Measurements from ENCODE around the gene ATP8B4. TPM values are rescaled to one million over a fixed set of nuclear protein-coding genes. Genes with fewer than 3 reads are reported as not detected.

Gene ATP8B4
- total and polyA plus RNA-seq, 2 of the 8 experiments (the other 6 are each of a cell fraction or from before 2014, with no cell fraction given), result 0.17 to 0.24 TPM

DNA sequence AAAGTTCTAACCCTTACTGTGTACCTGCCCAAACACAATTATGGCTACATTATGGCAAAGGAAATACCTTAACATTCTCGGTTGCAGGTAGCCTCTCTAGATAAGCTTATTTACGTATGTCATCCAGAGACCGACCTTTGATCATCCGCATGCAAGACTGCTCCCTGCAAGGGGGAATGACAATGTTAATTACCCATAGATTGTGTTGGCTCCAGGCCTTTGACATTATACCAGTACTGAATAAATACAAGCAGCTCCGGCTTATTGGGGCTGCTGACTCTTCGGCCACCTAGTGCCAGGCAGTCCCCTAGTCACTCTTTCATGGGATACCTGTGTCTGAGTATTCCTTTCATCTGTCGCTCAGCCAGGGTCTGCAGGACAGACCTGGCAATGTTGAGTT lies 274.6 kb downstream of the ATP8B4 start:
- H4K5ac ChIP-seq (ENCODE audit: insufficient read length, low read depth, low read length), result no peak overlapping the region
- H3K4me3 ChIP-seq (ENCODE audit: extremely low read depth in 1 of 4, insufficient read depth in 2 of 4, low read depth in 3 of 4, low read length in 4 of 4), result no peak overlapping the region
- H3K9ac ChIP-seq (replicated peaks in 1 of 4; ENCODE audit: extremely low read depth in 1 of 4, low read depth in 3 of 4, low read length in 3 of 4), result no peak overlapping the region
- H3K79me2 ChIP-seq (ENCODE audit: control insufficient read depth in 1 of 2, insufficient read depth in 2 of 2, low read length in 2 of 2), result no peaks in the 10 kb centered on the region
- WGBS, 2 experiments (ENCODE audit: extremely low coverage in 1 of 2, insufficient coverage in 1 of 2, insufficient read length in 1 of 2, insufficient replicate concordance in 2 of 2, low coverage in 1 of 2, low lambda C conversion rate in 2 of 2, missing lambda C conversion rate in 1 of 2), result 92% methylated on average over 7 of the region's 7 CpGs; no CpG with 5 or more reads in 1 of the 2 experiments
- H3K9me3 ChIP-seq (ENCODE audit: insufficient read depth in 2 of 2, low read depth in 1 of 2, low read length in 1 of 2), result peaks cover 8 to 10% of the 10 kb centered on the region in 2 experiments; a peak in 1 of 4 replicates
- no peak overlapping the region for H2AFZ ChIP-seq (ENCODE audit: low read length)
- H3K4me1 ChIP-seq (replicated peaks in 1 of 4; ENCODE audit: control insufficient read depth in 3 of 4, insufficient read depth in 4 of 4, low read length in 3 of 4), result no peaks in the 10 kb centered on the region
- H4K20me1 ChIP-seq (replicated peaks in 1 of 2; ENCODE audit: control insufficient read depth in 1 of 2, insufficient read depth in 2 of 2, low read length in 2 of 2), result no peaks in the 10 kb centered on the region
- H3K18ac ChIP-seq (ENCODE audit: extremely low read depth, low read length), result no peak overlapping the region
- no peaks in the 10 kb centered on the region for H3K27me3 ChIP-seq (replicated peaks in 1 of 4; ENCODE audit: control insufficient read depth in 3 of 4, extremely low read depth in 1 of 4, insufficient read depth in 3 of 4, low read length in 3 of 4)
- H4K91ac ChIP-seq (replicated peaks; ENCODE audit: insufficient read length, low read length), result no peak overlapping the region
- H3K23me2 ChIP-seq (ENCODE audit: low read depth, low read length), result no peaks in the 10 kb centered on the region
- no peak overlapping the region for H2BK20ac ChIP-seq (ENCODE audit: low read length)
- FAIRE-seq, result no peak
- ChIA-PET CTCF (ENCODE audit: partially characterized antibody) (interaction anchor here (0.6 kb wide), 1 partner anchor 239 kb away, joined by 6 read pairs; no protein-coding TSS in a partner anchor), POLR2A (ENCODE audit: partially characterized antibody) (no interaction called here)
- H3K4me2 ChIP-seq (ENCODE audit: insufficient read depth in 1 of 2, low read depth in 2 of 2, low read length in 2 of 2), result no peak overlapping the region
- H2AK5ac ChIP-seq (ENCODE audit: low read depth, low read length), result no peak overlapping the region
- no peaks in the 10 kb centered on the region for H3K79me1 ChIP-seq (ENCODE audit: low read depth, low read length)
- H2BK120ac ChIP-seq (replicated peaks; ENCODE audit: low read depth, low read length), result no peak overlapping the region
- no peak overlapping the region for H3K23ac ChIP-seq (ENCODE audit: insufficient read length)
- H2BK12ac ChIP-seq (ENCODE audit: low read depth, low read length), result no peak overlapping the region
- no peak overlapping the region for H3K4ac ChIP-seq (replicated peaks; ENCODE audit: insufficient read length, low read depth, low read length)
- H4K8ac ChIP-seq (ENCODE audit: extremely low read depth, insufficient read depth, low read length), result no peak overlapping the region
- H3K36me3 ChIP-seq (ENCODE audit: control insufficient read depth in 2 of 4, insufficient read depth in 4 of 4, low read length in 3 of 4), result no peaks in the 10 kb centered on the region
- H3K14ac ChIP-seq (ENCODE audit: insufficient read length), result no peak overlapping the region
- H3K27ac ChIP-seq (ENCODE audit: low read depth, low read length), result no peak overlapping the region
- H2BK5ac ChIP-seq (ENCODE audit: low read depth, low read length), result no peak overlapping the region
- DNase-seq (ENCODE audit: low read depth in 1 of 2, low spot score in 2 of 2), result no peak
- H3K56ac ChIP-seq (replicated peaks; ENCODE audit: insufficient read length, low read depth, low read length), result no peak overlapping the region
- no peak overlapping the region for H2BK15ac ChIP-seq (ENCODE audit: low read length)
- TF ChIP-seq BRCA1 (IDR thresholded peaks at IDR 0.05; ENCODE audit: low read depth, low read length) (no peak), SP1 (IDR thresholded peaks at IDR 0.05; ENCODE audit: low read depth, low read length) (no peak), SIN3A (conservative IDR thresholded peaks at IDR 0.05 in 1 of 2, IDR thresholded peaks at IDR 0.05 in 1 of 2; ENCODE audit: low read depth in 1 of 2, low read length in 2 of 2) (no peak), TAF7 (optimal IDR thresholded peaks at IDR 0.05; ENCODE audit: borderline replicate concordance, low read depth, low read length) (no peak), GABPA (IDR thresholded peaks at IDR 0.05; ENCODE audit: borderline replicate concordance, insufficient read depth, low read length) (no peak), SRF (IDR thresholded peaks at IDR 0.05; ENCODE audit: low read depth, low read length) (no peak), SUZ12 (IDR thresholded peaks at IDR 0.05; ENCODE audit: low read length) (no peak), CTBP2 (IDR thresholded peaks at IDR 0.05; ENCODE audit: borderline replicate concordance, insufficient read depth, insufficient read length, low read length) (no peak), RBBP5 (IDR thresholded peaks at IDR 0.05; ENCODE audit: borderline replicate concordance, low read depth, low read length) (no peak), CBX8 (IDR thresholded peaks at IDR 0.05; ENCODE audit: borderline replicate concordance, low read depth, low read length) (no peak)
- TF ChIP-seq, protein P1, sequence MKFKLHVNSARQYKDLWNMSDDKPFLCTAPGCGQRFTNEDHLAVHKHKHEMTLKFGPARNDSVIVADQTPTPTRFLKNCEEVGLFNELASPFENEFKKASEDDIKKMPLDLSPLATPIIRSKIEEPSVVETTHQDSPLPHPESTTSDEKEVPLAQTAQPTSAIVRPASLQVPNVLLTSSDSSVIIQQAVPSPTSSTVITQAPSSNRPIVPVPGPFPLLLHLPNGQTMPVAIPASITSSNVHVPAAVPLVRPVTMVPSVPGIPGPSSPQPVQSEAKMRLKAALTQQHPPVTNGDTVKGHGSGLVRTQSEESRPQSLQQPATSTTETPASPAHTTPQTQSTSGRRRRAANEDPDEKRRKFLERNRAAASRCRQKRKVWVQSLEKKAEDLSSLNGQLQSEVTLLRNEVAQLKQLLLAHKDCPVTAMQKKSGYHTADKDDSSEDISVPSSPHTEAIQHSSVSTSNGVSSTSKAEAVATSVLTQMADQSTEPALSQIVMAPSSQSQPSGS (IDR thresholded peaks at IDR 0.05; ENCODE audit: low read length), result no peak
- TF ChIP-seq, protein P2, sequence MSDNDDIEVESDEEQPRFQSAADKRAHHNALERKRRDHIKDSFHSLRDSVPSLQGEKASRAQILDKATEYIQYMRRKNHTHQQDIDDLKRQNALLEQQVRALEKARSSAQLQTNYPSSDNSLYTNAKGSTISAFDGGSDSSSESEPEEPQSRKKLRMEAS (IDR thresholded peaks at IDR 0.05), result no peak
